LoVo (cell line): ENCODE results near the gene OR4D5.

Experiments used
- DNase-seq: peaks from one replicate; pipeline ENCODE4 v3.0.0-alpha.2; 2016; ENCODE audit warnings: low spot score

OR4D5 gene

DNA sequence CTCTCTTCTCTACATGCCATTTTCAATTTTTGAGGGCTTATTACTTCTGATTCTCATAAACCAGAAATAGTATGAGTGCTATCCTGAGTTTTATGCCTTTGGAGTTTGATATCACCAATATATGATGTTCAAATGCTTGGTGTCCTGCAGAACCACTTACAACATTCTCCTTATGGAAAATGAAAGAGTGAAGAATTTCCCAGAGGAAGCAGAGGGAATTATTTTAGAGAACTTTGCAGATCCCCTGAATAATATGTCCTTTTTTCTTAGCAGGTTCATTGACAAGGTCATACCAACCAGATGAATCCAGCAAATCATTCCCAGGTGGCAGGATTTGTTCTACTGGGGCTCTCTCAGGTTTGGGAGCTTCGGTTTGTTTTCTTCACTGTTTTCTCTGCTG lies at the start of gene OR4D5:
OR4D5 (plus strand) TSS at position 301 of the 400 bp plus-strand sequence; CDS start at position 301, 0 bp downstream.
- DNase-seq: no peak

DNA sequence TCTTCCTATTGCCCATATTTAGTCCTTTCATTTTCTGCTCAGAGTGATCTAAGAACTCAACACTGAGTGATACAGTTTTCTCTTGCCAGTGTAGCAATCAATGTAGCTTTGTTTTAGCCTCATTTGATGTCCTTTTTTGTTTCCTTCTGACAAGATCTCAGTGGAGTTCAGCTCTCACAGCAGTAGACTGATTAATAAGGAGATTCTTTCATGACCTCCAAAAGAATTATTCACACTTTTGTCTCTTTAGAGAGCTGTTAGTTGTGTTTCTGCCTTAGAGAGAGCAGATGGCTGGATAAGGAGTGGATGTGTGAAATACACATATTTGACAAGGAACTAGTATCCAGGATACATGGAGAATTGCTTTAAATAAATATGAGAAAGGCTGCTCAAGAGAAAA lies 47.4 kb upstream of the OR4D5 start:
- no peak for DNase-seq

DNA sequence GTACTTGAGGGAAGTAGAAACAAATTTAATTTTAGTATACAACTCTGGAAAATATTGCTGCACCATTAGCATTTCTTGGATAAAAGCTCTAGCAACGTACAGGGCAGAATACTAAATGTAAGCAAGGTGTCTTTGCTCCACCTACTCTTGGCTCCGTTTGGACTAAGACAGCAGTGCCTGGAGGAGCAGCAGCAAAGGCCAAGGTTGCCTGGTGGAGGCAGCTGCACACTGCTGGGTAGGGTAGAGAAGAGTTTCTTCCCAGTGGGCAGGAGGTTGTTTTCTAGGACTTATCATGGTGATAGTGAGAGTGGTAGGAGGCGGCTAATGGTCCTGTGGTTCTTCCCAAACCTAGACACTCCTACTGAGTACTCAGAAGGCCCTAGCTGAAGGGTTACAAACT lies 39.6 kb upstream of the OR4D5 start:
- no peak for DNase-seq

DNA sequence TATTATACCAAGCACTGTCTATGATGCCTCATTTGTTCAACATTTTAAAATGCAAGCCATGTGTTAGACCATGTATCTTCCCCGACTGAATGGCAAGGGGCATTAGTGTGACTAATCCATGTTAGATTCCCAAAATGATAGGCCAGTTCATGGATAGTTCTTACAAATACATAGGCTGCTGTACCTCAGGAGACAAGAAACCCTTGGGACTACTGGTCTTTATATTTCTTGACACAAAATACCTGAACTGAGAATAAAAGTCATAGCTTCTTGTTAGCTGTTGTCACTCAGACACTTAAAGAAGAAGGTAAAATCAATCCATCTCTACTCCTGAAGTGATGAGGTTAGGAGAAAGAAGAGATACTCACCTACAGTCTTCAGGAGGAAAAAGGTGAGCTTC lies 37.5 kb upstream of the OR4D5 start, which contains the start of gene OR8D4:
OR8D4 (plus strand) TSS at position 301 of the 400 bp plus-strand sequence. CDS start 4,265 bp downstream, outside the sequence.
- DNase-seq: no peak

DNA sequence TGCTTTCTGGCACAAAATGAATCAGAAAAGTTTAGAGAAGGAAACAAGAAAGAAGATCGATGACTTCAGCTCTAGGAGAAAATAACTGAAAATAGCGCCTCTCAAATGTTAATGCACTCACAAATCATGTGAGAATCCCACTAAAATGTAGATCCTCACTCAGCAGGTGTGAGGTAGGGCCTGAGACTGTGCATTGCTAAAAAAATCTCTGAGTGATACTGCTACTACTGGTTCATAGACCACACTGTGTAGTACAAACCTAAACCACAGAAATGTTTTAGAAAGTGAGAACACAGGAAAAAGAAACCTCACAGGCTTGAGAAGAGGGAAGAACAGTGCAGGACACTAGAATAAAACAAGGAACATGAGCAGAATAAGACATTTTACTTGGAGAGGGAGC lies 35.5 kb upstream of the OR4D5 start:
- no peak for DNase-seq

DNA sequence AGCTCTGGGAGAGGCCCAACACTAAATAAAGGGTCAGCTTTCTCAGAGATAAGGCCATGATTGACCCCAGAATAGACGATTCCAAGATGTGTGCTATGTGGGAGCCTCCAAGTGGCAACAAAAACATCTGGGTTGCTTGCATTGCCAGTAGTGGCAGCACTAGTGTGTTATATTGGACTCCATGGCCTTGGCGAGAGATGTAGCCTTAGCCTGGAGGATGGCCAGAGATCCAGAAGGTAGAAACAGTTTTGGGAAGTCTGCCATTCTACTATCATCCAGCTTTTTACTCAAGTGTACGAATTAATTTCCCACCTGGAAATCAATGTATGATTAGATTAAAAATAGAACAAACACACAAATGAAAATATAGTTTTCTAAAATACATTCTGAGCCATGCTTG lies 34.5 kb upstream of the OR4D5 start:
- no peak for DNase-seq

DNA sequence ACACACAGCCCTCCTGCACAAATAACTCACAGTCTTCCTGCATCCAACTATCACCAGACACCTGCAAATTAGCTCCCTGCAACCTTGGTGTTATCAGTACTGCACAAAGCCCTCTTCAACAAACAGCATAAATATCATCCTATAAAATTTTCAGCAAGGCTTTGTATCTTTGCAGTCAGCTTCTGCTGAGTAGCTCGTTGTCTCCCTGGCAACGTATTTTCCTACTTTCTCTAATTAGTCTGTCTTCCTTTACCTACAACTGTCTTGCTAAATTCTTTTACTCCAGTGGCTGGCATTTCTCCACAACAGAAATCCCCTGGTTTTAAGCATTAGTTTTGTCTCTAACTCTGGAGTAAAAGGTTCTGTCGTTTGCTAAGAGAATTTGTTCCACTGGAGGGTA lies 33.6 kb upstream of the OR4D5 start:
- DNase-seq: no peak

DNA sequence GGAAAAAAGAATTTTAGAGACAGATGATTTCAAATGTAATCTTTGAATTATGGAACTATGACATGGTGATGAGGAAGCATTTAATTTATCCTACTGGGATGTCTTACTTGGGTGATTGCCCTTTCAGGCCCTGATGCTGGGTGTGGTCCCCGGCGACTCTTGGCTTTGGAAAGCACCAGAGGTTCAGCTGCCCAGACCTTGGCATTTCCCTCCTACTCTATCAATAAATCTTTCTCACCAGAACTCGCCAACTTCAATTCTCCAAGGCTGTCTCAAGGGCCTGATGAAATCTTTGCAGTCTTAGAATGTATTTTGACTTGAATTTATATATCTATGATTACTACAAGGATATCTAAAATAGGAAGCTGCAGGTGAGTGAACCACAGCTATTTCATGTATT lies 18.5 kb upstream of the OR4D5 start:
- no peak for DNase-seq

DNA sequence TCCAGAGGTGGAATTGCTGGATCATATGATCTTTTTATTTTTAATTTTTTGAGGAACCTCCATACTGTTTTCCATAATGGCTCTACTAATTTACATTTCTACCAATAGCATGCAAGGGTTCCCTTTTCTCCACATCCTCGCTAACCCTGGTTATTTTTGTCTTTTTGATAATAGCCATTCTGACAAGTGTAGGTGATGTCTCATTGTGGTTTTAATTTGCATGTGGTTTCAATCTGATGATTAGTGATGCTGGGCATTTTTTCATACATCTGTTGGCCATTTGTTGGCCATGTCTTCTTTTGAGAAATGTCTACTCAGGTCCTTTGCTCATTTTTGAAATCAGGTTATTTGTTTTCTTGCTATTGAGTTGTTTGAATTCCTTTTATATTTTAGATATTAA lies 15.4 kb upstream of the OR4D5 start:
- DNase-seq: no peak

DNA sequence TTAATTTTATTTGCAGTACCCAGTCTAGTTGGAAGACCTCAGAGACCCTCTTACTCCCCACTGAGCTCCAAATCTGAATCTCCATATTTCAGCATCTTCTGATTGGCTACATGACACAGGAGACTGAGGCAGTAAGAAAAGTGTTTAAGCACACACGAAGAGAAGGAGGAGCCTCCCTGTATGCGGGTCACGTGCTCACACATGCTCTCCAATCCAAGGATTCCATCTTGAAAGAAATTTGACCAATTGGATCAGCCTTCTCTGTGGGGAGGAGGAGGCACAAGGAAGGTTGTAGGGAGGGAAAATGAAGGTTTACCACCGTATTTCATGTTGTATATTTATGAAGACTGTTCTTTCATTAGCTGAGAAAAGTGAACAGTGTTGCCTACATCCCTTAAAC lies 3.0 kb downstream of the OR4D5 start:
- DNase-seq: no peak

DNA sequence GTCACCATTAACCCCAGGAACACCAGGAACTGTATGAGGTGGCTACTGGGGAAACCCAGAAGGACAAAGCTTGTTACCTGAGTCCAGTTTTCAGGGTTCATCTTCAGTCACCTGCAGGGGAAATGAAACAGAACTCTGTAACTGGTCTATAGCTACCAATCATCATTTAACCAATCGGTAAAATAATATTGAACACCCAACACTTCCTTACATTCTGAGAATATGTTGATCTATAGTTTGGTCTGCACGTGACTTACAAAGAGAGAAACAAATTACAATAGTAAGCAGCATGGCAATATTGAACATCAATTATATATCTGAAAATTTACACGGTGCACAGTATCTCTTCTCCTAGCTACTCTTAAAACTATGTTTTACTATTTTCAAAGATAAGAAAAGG lies 4.3 kb downstream of the OR4D5 start, which contains the start of gene OR6T1:
OR6T1 (minus strand) TSS at position 101 of the 400 bp plus-strand sequence; CDS start at position 101, 0 bp downstream.
- no peak for DNase-seq

DNA sequence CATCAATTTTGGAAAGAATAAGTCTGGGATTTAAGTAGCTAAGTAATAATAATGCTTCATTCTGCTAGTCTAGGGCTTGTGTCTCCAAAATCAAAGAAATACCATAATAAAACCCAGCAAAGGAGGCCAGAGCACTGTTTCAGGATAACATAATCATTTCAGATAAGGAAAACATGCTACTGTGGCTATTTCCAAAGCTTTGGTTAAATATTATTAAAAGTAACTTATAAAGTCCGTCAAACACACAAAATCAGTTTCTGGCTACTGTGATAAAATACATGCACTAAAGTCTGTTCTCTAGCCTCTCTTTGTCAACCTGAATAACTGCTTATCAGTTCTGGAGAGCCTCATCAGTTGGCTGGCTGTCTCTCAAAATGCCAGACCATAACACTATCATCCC lies 5.7 kb downstream of the OR4D5 start:
- no peak for DNase-seq

DNA sequence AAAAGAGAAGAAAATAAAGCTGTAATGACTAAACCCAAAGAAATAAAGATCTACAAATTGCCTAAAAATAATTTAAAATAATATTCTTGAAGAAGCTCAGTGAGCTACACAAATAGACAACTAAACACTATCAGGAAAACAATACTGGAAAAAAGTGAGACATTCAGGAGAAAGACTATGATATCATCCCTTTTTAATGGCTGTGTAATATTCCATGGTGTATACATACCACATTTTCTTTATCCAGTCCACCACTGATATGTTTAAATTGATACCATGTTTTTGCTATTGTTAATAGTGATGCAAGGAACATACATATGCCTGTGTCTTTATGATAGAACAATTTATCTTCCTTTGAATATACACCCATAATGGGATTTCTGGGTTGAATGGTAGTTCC lies 17.3 kb downstream of the OR4D5 start:
- DNase-seq: no peak

DNA sequence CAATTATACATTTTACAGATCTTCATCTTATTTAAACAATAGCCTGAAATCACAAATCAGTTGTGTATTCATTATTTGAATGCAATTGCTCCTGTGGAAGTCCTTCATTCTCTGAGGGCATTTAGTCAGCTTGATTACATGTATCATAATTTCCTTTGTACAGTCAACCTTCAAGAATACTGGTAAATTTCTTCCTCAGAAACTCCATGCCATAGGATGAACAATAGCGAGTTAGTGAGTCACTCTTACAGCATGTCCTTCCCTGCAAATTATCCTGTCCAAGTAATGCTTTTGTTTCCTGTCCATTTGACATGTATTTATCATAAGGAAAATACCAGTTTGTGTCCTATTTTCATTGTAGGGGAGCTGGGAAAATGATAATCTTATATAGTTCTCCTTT lies 34.4 kb downstream of the OR4D5 start:
- no peak for DNase-seq

DNA sequence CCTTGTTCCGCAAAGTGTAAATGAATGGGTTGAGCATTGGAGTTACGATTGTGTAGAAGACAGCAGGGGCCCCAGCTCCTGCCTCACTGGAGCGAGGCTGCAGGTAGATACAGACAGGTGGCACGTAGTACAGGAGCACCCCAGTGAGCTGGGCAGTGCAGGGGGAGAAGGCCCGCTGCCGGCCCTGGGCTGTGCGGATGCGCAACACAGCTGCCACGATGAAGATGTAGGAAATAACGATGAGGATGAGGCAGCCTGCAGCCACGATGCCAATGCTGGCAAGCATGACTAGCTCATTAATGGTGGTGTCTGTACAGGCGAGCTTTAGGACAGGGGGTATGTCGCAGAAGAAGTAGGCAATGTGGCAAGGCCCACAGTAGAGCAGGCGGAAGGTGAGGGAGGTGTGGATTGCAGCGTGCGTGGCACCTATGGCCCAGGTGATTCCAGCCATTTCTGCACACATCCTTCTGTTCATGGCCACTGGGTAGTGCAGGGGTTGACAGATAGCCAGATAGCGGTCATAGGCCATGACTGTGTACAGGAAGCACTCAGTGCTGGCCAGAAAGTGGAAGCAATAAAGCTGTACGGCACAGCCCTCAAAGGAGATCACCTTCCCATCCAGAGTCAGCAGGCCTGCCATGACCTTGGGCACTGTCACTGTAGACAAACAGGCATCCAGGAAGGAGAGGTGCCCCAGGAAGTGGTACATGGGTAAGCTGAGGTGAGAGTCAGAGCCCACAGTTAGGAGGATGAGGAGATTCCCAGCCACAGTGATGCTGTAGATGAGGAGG lies 37.5 kb downstream of the OR4D5 start:
- DNase-seq: no peak

DNA sequence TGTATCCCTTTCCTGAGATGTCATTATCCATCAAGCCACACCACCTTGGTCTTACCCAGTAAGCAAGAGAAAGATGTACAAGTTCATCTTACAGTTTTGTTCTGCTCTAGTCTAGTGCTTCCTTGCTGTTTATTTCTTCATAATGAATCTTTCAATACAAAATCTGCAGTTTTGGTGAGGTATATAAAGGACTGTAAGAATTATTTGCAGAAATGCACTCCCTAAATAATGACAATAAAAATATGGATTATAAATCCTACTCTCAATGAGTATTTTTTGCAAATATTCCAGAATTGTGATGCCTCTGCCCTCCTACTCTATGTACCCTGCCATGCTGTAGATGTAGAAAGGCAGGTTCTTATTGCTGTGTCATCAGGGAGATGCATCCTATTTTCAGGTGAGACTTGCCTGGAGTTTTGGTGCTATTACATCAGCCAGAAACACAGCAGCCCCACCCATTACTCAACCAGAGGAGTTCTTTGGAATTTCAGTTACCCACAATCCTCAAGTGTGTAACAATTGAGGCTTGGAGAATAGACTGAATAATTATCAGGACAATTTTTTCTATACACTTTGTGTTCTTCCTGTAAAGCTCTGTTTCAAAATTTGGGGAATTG lies 38.4 kb downstream of the OR4D5 start, which contains the start of gene OR10S1:
OR10S1 (minus strand) TSS at position 51 of the 617 bp plus-strand sequence. CDS start 117 bp downstream, outside the sequence.
- DNase-seq: peak; percentile 14

DNA sequence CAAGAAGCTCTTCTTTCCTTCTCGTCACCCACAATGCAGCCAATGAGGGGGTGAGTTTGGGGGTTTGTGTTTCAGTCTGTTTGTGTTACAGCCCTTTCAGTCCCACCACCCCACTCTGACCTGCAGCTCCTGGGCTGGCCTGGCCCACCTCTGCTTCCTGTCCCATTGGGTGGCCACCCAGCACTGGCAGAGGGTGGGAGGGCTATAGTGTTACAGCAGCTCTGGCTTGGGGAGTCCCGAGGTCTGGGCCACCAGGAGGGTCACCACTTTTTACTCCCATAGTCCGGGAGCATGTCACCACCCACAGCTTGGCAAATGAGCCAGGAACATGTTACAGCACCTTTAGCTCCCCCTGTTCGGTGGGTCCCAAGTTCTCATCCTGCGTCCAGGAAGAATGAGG lies 39.9 kb downstream of the OR4D5 start:
- DNase-seq: no peak
